Measurements from ENCODE around the gene TCP11L2.

- TF ChIP-seq KDM4A (IDR thresholded peaks at IDR 0.05; ENCODE audit: low read depth, low read length, severe bottlenecking), result no peak
- TF ChIP-seq BCL11A (IDR thresholded peaks at IDR 0.05; ENCODE audit: low read depth in 2 of 2, low read length in 2 of 2), result no peak
- TF ChIP-seq CTCF (IDR thresholded peaks at IDR 0.05; ENCODE audit: control extremely low read depth in 1 of 3, insufficient read depth in 1 of 3, low read depth in 1 of 3, low read length in 3 of 3), result no peak
Measured at GRCh38 chr12:106308121-106308520, 5.6 kb downstream of the TCP11L2 start.
